ENCODE data around the gene DAB1.

DAB1 gene

DNA sequence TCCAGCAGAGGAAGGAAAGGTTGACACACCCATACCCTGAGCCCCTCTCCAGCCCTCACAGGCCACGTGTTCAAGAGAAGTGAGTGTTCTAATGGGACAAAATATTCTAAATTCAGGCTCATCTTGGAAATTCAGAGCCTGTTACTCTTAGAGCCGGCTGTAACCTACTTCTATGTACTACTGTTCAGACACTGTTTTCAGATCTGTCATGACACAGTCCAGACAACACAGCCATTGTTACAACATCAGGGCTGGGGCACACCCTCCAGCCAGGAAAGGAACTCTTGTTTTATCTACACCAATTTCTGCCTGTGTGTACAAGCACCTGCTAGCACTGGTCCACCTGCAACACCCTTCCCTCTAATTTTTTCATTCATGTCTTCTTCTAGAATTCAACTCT, 312.7 kb downstream of the DAB1 start:
- TF ChIP-seq CTCF (IDR thresholded peaks at IDR 0.05; ENCODE audit: low read length), result no peak
- no peak for TF ChIP-seq EZH2 (IDR thresholded peaks at IDR 0.05; ENCODE audit: borderline replicate concordance, low read length)
- Histone ChIP-seq H3K4me1 (ENCODE audit: insufficient read depth, low read length, severe bottlenecking) (no peaks in the 10 kb centered on the region), H4K20me1 (ENCODE audit: insufficient read depth, low read length) (no peaks in the 10 kb centered on the region), H3K9me2 (ENCODE audit: low read depth, low read length) (no peaks in the 10 kb centered on the region), H3K79me2 (ENCODE audit: insufficient read depth, low read length) (no peaks in the 10 kb centered on the region), H3K9ac (ENCODE audit: low read length) (no peak overlapping the region), H3K4me3 (ENCODE audit: low read depth, low read length, poor library complexity, severe bottlenecking) (no peak overlapping the region), H3K27me3 (ENCODE audit: insufficient read depth, low read length) (no peaks in the 10 kb centered on the region), H3K9me3 (ENCODE audit: low read length) (no peaks in the 10 kb centered on the region), H3K4me2 (ENCODE audit: low read length) (no peak overlapping the region), H2AFZ (ENCODE audit: low read length) (no peak overlapping the region), H3K27ac (ENCODE audit: low read depth, low read length, poor library complexity, severe bottlenecking) (no peak overlapping the region), H3K36me3 (ENCODE audit: insufficient read depth, low read length) (no peaks in the 10 kb centered on the region), H3F3A (ENCODE audit: insufficient read depth, low read length) (no peaks in the 10 kb centered on the region)

GRCh38 chr1:57109883-57110282, 314.0 kb downstream of the DAB1 start:
- Histone ChIP-seq H2AFZ (ENCODE audit: low read length) (no peak overlapping the region), H3K27ac (ENCODE audit: low read depth, low read length, poor library complexity, severe bottlenecking) (no peak overlapping the region), H3F3A (ENCODE audit: insufficient read depth, low read length) (no peaks in the 10 kb centered on the region), H3K4me3 (ENCODE audit: low read depth, low read length, poor library complexity, severe bottlenecking) (no peak overlapping the region), H3K27me3 (ENCODE audit: insufficient read depth, low read length) (no peaks in the 10 kb centered on the region), H3K36me3 (ENCODE audit: insufficient read depth, low read length) (no peaks in the 10 kb centered on the region), H3K4me2 (ENCODE audit: low read length) (no peak overlapping the region), H3K9me3 (ENCODE audit: low read length) (no peaks in the 10 kb centered on the region), H3K79me2 (ENCODE audit: insufficient read depth, low read length) (no peaks in the 10 kb centered on the region), H3K9me2 (ENCODE audit: low read depth, low read length) (no peaks in the 10 kb centered on the region), H3K9ac (ENCODE audit: low read length) (no peak overlapping the region), H4K20me1 (ENCODE audit: insufficient read depth, low read length) (no peaks in the 10 kb centered on the region), H3K4me1 (ENCODE audit: insufficient read depth, low read length, severe bottlenecking) (no peaks in the 10 kb centered on the region)
- no peak for TF ChIP-seq EZH2 (IDR thresholded peaks at IDR 0.05; ENCODE audit: borderline replicate concordance, low read length)
- TF ChIP-seq CTCF (IDR thresholded peaks at IDR 0.05; ENCODE audit: low read length), result no peak

GRCh38 chr1:57109247-57109646, 314.6 kb downstream of the DAB1 start:
- H3K9ac ChIP-seq (ENCODE audit: low read length), result no peak overlapping the region
- H3F3A ChIP-seq (ENCODE audit: insufficient read depth, low read length), result no peaks in the 10 kb centered on the region
- no peak overlapping the region for H2AFZ ChIP-seq (ENCODE audit: low read length)
- no peaks in the 10 kb centered on the region for H3K36me3 ChIP-seq (ENCODE audit: insufficient read depth, low read length)
- H4K20me1 ChIP-seq (ENCODE audit: insufficient read depth, low read length), result no peaks in the 10 kb centered on the region
- no peaks in the 10 kb centered on the region for H3K27me3 ChIP-seq (ENCODE audit: insufficient read depth, low read length)
- H3K27ac ChIP-seq (ENCODE audit: low read depth, low read length, poor library complexity, severe bottlenecking), result no peak overlapping the region
- H3K4me3 ChIP-seq (ENCODE audit: low read depth, low read length, poor library complexity, severe bottlenecking), result no peak overlapping the region
- no peaks in the 10 kb centered on the region for H3K9me2 ChIP-seq (ENCODE audit: low read depth, low read length)
- H3K9me3 ChIP-seq (ENCODE audit: low read length), result no peaks in the 10 kb centered on the region
- TF ChIP-seq CTCF (IDR thresholded peaks at IDR 0.05; ENCODE audit: low read length) (no peak), EZH2 (IDR thresholded peaks at IDR 0.05; ENCODE audit: borderline replicate concordance, low read length) (no peak)
- no peak overlapping the region for H3K4me2 ChIP-seq (ENCODE audit: low read length)
- H3K79me2 ChIP-seq (ENCODE audit: insufficient read depth, low read length), result no peaks in the 10 kb centered on the region
- H3K4me1 ChIP-seq (ENCODE audit: insufficient read depth, low read length, severe bottlenecking), result no peaks in the 10 kb centered on the region

Measured in OCI-LY1 (cell line).